Osteoblast (primary cell): ENCODE data around the gene ZNF385D. TPM values are rescaled to one million over a fixed set of nuclear protein-coding genes. Genes with fewer than 3 reads are reported as not detected.
A peak's percentile ranks its signal among the peaks of the same experiment; 100 is the strongest.

Experiments used
- DNase-seq: peaks from one replicate; pipeline ENCODE4 v3.0.0; 2011; ENCODE audit warnings: low spot score, mixed read lengths; ENCODE audit not compliant: insufficient read length; ENCODE audit errors: missing footprints
- H2AFZ ChIP-seq: 2 replicates; pipeline ENCODE4 v1.6.0; 2011; ENCODE audit warnings: mild to moderate bottlenecking, low read length
- H3K27ac ChIP-seq: 2 replicates; pipeline ENCODE4 v1.5.1; 2011; ENCODE audit warnings: mild to moderate bottlenecking, low read depth, low read length, moderate library complexity
- H3K27me3 ChIP-seq: 2 replicates; pipeline ENCODE4 v1.6.0; 2012; ENCODE audit warnings: mild to moderate bottlenecking, control low read depth, inconsistent platforms, low read length, moderate library complexity; ENCODE audit not compliant: insufficient read depth
- H3K36me3 ChIP-seq: 2 replicates; pipeline ENCODE4 v1.5.1; 2011; ENCODE audit warnings: mild to moderate bottlenecking, low read length, control low read depth, moderate library complexity; ENCODE audit not compliant: insufficient read depth
- H3K4me1 ChIP-seq: 2 replicates; pipeline ENCODE4 v1.5.1; 2011; ENCODE audit warnings: mild to moderate bottlenecking, low read length, control low read depth, moderate library complexity; ENCODE audit not compliant: insufficient read depth
- H3K4me2 ChIP-seq: 2 replicates; pipeline ENCODE4 v1.6.0; 2011; ENCODE audit warnings: mild to moderate bottlenecking, low read length; ENCODE audit not compliant: insufficient read depth
- H3K4me3 ChIP-seq: fragments of 200-600 bp; sonication (generic); 3 replicates; pipeline ENCODE4 v1.5.1; 2012; ENCODE audit warnings: mild to moderate bottlenecking, low read length, inconsistent platforms; ENCODE audit not compliant: insufficient read depth
- H3K79me2 ChIP-seq: 2 replicates; pipeline ENCODE4 v1.6.0; 2012; ENCODE audit warnings: mild to moderate bottlenecking, low read length, control low read depth, inconsistent platforms; ENCODE audit not compliant: insufficient read depth
- H3K9me3 ChIP-seq: 2 replicates; pipeline ENCODE4 v1.5.1; 2011; ENCODE audit warnings: low read depth, low read length, control low read depth
- H4K20me1 ChIP-seq: 2 replicates; pipeline ENCODE4 v1.6.0; 2012; ENCODE audit warnings: mild to moderate bottlenecking, low read length, control low read depth; ENCODE audit not compliant: insufficient read depth
- CTCF ChIP-seq: IDR thresholded peaks from 2 replicates; pipeline ENCODE4 v1.5.1; 2011; ENCODE audit warnings: mild to moderate bottlenecking, low read depth, low read length, moderate library complexity; ENCODE audit errors: extremely low read depth
- total RNA-seq: library from RNA; depleted of rRNA; stranded (reverse); fragments of >200 nt; gene quantifications from 2 replicates; pipeline ENCODE4 v1.2.3, GENCODE V29; 2012

Gene ZNF385D
- total RNA-seq = 2.5 and 2.9 TPM in 2 replicates

DNA sequence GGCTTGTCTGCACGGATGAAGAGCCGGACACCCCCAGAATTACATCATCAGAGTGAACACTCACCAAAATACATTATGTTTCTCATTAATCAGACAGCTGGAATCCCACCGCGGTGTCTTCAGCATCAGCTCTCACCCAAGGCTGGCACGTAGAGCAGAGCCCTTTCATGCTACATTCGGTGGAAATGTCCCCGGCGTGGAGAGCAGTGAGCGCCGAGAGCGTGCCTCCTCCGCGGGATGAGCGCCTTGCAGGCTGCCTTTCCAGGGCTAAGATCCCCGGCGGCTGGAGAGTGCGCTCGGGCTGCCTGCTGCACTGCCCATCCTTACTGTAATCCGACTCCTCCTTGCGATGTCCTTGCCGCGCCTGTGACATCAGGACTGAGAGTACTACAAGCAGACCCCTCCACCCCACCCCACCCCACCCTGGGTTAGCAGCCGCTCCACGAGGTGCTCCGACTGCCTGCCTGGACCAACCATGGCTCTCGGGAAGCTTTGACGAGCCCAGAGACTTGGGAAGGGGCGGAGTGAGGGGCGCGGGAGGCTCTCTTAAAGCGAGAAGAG, at the start of gene ZNF385D:
Gene ZNF385D, minus strand, starts transcription at position 380 of the 561 bp plus-strand sequence. Its CDS starts 294 bp downstream, at position 86.
- no peaks in the 10 kb centered on the region for H3K27me3 ChIP-seq
- peak within 1 kb of the TSS; percentile 76 for H2AFZ ChIP-seq
- peak within 1 kb of the TSS; percentile 75 for H3K4me2 ChIP-seq
- H4K20me1 ChIP-seq = no peaks in the 10 kb centered on the region
- H3K4me1 ChIP-seq = peaks cover 6% of the 10 kb centered on the region
- no peaks in the 10 kb centered on the region for H3K36me3 ChIP-seq
- H3K4me3 ChIP-seq = peak within 1 kb of the TSS; percentile 61
- no peak within 1 kb of the TSS for H3K27ac ChIP-seq
- peak; percentile 61 for DNase-seq
- no peaks in the 10 kb centered on the region for H3K79me2 ChIP-seq
- TF ChIP-seq CTCF = no peak
- no peaks in the 10 kb centered on the region for H3K9me3 ChIP-seq

- no peak for TF ChIP-seq CTCF
- Histone ChIP-seq H2AFZ (no peak overlapping the region), H3K4me3 (no peak overlapping the region), H4K20me1 (no peaks in the 10 kb centered on the region), H3K4me2 (no peak overlapping the region), H3K79me2 (no peaks in the 10 kb centered on the region), H3K27ac (no peak overlapping the region), H3K27me3 (no peaks in the 10 kb centered on the region), H3K4me1 (no peaks in the 10 kb centered on the region), H3K9me3 (no peaks in the 10 kb centered on the region), H3K36me3 (no peaks in the 10 kb centered on the region)
- no peak for DNase-seq
These were observed 47.5 kb upstream of the ZNF385D start for GRCh38 chr3:21798356-21799088.

GRCh38 chr3:21795921-21796320, 44.9 kb upstream of the ZNF385D start:
- Histone ChIP-seq H3K79me2 (no peaks in the 10 kb centered on the region), H3K9me3 (no peaks in the 10 kb centered on the region), H3K27ac (no peak overlapping the region), H2AFZ (no peak overlapping the region), H3K27me3 (no peaks in the 10 kb centered on the region), H3K4me3 (no peak overlapping the region), H4K20me1 (no peaks in the 10 kb centered on the region), H3K4me1 (no peaks in the 10 kb centered on the region), H3K36me3 (no peaks in the 10 kb centered on the region), H3K4me2 (no peak overlapping the region)
- TF ChIP-seq CTCF = no peak
- DNase-seq = no peak

GRCh38 chr3:21795152-21795837, 44.3 kb upstream of the ZNF385D start:
- DNase-seq = no peak

More at GRCh38 chr3:21795152-21795837, 44.3 kb upstream of the ZNF385D start:
- Histone ChIP-seq H3K27ac (no peak overlapping the region), H3K4me3 (no peak overlapping the region), H2AFZ (no peak overlapping the region), H3K4me2 (no peak overlapping the region), H3K79me2 (no peaks in the 10 kb centered on the region), H3K9me3 (no peaks in the 10 kb centered on the region), H3K4me1 (no peaks in the 10 kb centered on the region), H4K20me1 (no peaks in the 10 kb centered on the region), H3K27me3 (no peaks in the 10 kb centered on the region), H3K36me3 (no peaks in the 10 kb centered on the region)
- no peak for TF ChIP-seq CTCF
